SKM-1 treated with dmso at 0.1 percent for 144 hours (cell line): ENCODE measurements around the gene TRIM2.
"Not testable (repeated sequence)": the region's sequence is repeated elsewhere in the genome, so short reads cannot be mapped to it uniquely, and the experiment has no call there.

Experiments used
- DNase-seq: peaks from one replicate; lab custom pipeline; 2025; ENCODE audit not compliant: unreplicated experiment; lab: John Stamatoyannopoulos, UW

The TRIM2 gene

DNA sequence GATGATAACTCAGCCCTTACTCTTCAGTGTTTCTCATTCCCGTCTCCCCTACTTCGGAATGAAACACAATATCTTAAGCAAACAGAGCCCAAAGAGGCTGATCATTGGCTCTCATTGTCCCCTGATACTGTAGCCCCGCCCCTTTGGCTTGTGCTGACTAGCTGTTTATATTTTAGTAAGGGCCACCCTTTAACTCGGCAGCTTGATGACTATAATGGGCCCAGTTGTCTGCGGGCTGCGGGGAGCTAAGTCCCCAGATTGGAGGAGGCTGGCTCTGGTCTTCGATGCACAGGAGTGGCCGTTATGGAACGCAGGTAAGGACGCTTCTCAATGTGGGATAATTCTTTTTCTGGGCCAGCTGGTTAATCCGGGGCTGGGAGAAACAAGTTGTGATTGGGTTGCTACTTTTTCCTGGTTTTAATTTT is at the start of gene TRIM2:
TRIM2 (plus strand) TSS at position 197 of the 425 bp plus-strand sequence; CDS start at position 285, 88 bp downstream.
- no peak for DNase-seq

DNA sequence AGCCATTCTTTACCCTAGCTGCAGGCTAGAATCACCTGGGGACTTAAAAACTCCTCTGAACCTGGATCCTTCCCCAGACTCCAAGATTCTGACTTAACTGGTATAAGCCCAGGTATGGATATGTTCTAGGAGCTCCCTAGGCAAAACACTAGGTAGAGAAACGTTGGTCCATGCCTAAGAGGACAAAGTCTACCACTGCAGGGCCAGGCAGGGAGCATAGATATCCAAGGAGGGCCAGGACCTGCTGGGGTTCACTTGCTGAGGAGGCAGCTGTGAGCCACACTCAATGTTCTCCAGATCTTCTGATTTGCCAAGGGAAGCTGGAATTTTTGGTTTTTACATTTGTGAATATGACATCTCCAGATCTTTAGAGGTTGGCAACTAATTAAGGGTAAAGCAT is 48.6 kb upstream of the TRIM2 start:
- DNase-seq = no peak

DNA sequence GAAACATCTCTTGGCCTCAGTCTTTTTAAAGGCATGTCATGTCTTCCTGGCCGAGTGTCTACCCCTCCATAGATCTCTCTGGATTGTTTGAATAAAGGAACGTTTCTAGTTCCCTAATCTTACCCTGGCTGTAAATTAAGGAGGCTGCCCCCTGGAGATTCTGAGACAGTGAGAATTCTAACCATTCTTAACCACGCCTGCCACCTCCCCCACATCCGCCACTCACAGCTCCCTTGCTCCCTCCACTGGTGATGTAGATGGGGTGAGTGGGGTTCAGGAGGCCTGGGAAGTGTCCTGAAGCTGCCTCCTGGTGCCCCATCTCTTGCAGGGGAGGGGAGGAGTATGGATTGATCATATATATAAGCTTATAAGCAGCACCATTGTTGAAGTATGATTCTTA is 48.0 kb upstream of the TRIM2 start:
- peak; percentile 55 for DNase-seq

- no peak for DNase-seq
These were observed 47.5 kb upstream of the TRIM2 start for GRCh38 chr4:153156721-153157120.

- DNase-seq = no peak
These were observed 45.2 kb upstream of the TRIM2 start for GRCh38 chr4:153159016-153159415.

DNA sequence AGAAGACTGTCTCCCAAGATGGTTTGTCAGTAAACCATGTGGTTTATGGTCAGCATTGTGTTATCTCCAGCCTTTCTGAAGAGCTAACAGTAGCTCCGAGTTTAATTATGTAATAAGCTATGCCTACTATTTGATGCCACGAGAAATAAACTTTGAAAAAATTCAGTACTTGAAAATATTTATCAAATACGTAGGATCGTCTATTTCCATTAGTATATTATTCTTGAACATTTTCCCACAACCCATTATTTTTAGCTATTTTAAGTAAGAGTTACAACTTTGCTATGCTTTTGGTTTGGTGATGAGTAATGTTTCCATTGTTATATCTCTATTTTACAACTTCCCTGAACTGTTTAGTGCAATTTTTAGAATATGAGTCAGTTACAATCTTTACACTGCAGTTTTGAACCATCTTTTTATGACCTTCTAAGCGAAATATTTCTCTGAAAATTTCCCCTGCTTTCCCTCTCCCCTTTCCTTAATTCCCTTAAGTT is 44.5 kb upstream of the TRIM2 start:
- no peak for DNase-seq

DNA sequence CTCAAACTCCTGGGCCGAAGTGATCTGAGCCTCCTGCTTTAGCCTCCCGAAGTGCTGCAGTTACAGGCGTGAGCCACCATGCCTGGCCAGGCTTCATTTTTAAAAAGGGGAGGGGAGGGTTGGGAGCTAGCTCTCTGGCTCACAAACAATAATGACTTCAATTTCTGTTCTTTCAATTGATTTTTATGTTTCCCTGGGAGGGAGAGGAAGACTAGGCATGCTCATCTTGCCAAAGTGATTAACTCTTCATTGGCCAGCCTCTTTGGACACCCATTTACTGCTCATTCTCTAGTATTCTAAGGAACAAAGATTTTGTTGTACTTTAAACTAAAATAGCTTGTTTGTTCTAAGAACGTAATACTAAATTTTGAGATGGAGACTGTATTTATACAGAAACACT is 43.4 kb upstream of the TRIM2 start:
- no peak for DNase-seq

GRCh38 chr4:153161226-153161963 is 42.8 kb upstream of the TRIM2 start:
- DNase-seq = no peak

DNA sequence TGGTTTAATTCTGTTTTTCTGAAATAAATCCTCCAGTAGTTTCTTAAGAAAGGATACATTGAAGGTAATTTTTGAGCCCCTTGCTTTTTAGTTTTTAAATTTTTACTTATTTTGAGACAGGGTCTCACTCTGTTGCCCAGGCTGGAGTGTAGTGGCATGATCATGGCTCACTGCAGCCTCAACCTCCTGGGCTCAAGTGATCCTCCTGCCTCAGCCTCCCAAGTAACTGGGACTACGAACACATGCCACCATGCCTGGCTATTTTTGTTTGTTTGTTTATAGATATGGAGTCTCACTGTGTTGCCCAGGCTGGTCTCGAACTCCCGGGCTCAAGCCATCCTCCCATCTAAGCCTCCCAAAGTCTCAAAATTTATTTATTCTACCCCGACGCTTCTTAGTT is 39.0 kb upstream of the TRIM2 start:
- not testable (repeated sequence) for DNase-seq

GRCh38 chr4:153166716-153167501 is 37.3 kb upstream of the TRIM2 start:
- no peak for DNase-seq

GRCh38 chr4:153169776-153170175 is 34.5 kb upstream of the TRIM2 start:
- DNase-seq = no peak

GRCh38 chr4:153170407-153170806 is 33.8 kb upstream of the TRIM2 start:
- no peak for DNase-seq

- no peak for DNase-seq
These were observed 29.2 kb upstream of the TRIM2 start for GRCh38 chr4:153174821-153175567.

- no peak for DNase-seq
These were observed 27.3 kb upstream of the TRIM2 start for GRCh38 chr4:153176938-153177337.

DNA sequence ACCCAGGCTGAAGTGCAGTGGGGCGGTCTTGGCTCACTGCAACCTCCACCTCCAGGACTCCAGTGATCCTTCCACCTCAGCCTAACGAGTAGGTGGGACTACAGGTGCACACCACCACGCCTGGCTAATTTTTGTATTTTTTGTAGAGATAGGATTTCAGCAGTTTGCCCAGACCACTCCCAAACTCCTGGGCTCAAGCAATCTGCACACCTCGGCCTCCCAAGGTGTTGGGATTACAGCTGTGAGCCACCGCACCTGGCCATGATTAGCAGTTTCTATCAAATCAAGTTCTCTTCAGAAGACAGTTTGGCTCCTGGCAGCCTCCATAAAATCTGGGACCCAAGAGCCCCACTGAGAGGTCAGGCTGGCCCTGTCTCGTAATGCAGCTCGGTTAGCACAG is 26.4 kb upstream of the TRIM2 start:
- DNase-seq = no peak

DNA sequence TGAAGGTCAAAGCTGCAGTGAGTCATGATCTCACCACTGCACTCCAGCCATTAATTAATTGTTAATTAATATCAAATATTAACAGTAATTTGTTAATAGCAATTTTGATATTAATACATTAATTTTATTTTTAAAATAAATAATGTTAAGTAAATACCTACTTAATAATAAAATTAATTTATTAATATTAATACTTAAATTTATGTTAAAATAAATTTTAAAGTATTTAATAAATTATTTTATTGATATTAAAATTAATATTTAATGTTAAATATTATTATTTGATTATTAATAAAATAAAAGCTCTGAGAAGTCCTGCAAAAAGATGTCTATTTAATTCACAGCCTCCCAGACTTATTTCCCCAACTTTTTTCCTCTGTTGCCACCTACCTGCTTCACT is 25.1 kb upstream of the TRIM2 start:
- DNase-seq = no peak

GRCh38 chr4:153181293-153181692 is 22.9 kb upstream of the TRIM2 start:
- DNase-seq = no peak

DNA sequence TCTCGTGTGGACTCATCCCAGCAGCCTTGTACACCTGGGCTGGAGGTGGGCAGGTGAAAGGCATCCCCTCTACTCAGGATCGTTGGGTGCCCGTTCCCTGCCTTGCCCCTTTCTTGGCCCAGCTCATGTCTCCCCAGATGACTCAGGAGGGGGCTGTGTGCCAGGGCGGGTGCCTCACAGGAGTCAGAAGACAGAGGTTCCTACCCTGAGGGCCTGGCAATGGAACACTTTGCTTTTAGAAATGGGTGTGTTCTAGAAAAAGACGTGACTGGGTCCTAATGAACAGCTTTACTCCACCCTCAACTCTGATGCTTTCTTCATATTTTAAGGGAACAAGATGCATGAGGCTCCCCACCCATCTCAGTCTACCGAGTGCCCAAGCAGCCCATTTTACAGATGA is 22.5 kb upstream of the TRIM2 start:
- DNase-seq = no peak

GRCh38 chr4:153183146-153183545 is 21.1 kb upstream of the TRIM2 start:
- DNase-seq = no peak

DNA sequence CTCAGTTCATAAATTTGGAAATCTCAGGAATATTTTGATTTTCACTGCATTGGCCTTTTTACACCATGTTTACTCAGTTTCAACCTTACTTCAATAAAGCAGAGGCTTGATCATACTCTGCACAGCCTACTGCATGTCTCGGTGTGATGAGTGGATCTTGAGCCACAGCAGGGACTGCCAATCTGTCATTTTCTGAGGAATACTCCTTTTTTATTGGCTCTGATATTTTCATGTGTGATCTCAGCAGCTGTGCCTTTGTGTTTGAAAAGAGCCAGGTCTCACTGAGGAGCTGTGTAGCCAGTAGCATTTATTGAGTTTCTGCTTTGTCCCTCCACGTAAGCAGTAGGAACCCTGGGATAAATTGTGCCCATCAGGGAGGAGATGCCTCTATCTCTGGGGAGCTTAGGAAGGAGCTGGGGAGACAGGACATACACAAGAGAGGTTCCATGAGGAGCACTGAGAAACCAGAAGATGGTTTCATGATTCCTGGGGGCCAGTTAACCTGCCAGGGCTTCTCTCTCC is 18.9 kb upstream of the TRIM2 start:
- DNase-seq = no peak

DNA sequence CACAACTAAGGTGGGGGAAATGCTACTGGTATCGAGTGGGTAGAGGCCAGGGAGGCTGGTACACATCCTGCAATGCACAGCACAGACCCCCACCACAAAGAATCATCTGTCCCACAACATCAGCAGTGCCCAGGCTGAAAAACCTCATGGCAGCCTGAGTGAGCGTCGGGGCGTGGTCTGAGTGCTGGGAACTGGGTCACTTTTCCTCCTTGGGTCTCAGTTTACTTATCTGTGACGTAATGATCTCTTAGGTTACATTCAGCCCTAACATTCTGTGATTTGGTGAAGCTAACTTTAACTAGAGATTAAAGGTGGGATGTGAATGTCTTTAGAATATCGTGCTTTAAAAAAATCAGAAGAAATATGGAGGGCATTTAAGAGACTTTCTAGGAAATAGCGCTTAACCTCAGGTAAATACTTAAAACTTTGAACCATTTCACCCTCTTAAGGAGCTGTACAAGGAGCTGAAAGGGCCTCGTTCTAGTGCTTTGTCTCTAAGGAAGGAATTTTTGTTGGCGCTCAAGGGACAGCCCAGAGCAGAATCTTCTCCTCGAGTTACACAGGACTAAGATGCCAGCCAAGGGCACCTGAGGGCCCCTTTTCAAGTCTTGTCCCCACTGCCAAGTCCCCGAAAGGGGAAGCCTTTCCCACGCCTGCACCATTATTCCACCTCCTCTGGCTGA is 18.1 kb upstream of the TRIM2 start:
- no peak for DNase-seq
